ENCODE data around the gene C22orf23.

The C22orf23 gene

GRCh38 chr22:37927637-37927936 lies 25.8 kb downstream of the C22orf23 start:
- POLR2A ChIA-PET, result no interaction called here
- DNase-seq (ENCODE audit: extremely low spot score), result no peak
- no peak for TF ChIP-seq CTCF (IDR thresholded peaks at IDR 0.05; ENCODE audit: control extremely low read depth, extremely low read depth, low read depth, missing control alignments)
- CTCF ChIA-PET, result interaction anchor here (1.2 to 1.6 kb wide), 2 partner anchors 22 to 38 kb away, joined by 4 read pairs; partner anchors contain the start of gene MICALL1

- ChIA-PET POLR2A (no interaction called here), CTCF (interaction anchor here (1.0 to 1.6 kb wide), 3 partner anchors 11 to 38 kb away, joined by 4 read pairs; partner anchors contain the start of gene MICALL1)
- no peak for DNase-seq (ENCODE audit: extremely low spot score)
- TF ChIP-seq CTCF (IDR thresholded peaks at IDR 0.05; ENCODE audit: control extremely low read depth, extremely low read depth, low read depth, missing control alignments), result no peak
Measured at GRCh38 chr22:37926771-37927636, 26.4 kb downstream of the C22orf23 start.

GRCh38 chr22:37926358-37926757 lies 27.0 kb downstream of the C22orf23 start:
- no peak for TF ChIP-seq CTCF (IDR thresholded peaks at IDR 0.05; ENCODE audit: control extremely low read depth, extremely low read depth, low read depth, missing control alignments)
- ChIA-PET POLR2A (no interaction called here), CTCF (interaction anchor here (0.9 to 1.6 kb wide), 4 partner anchors 12 to 320 kb away, joined by 3 to 4 read pairs (median 4); no protein-coding TSS in a partner anchor)
- DNase-seq (ENCODE audit: extremely low spot score), result no peak

GRCh38 chr22:37925767-37926166 lies 27.6 kb downstream of the C22orf23 start:
- TF ChIP-seq CTCF (IDR thresholded peaks at IDR 0.05; ENCODE audit: control extremely low read depth, extremely low read depth, low read depth, missing control alignments), result no peak
- DNase-seq (ENCODE audit: extremely low spot score), result no peak
- CTCF ChIA-PET, result interaction anchor here (0.9 to 1.1 kb wide), 3 partner anchors 12 to 319 kb away, joined by 3 to 4 read pairs (median 3); no protein-coding TSS in a partner anchor
- POLR2A ChIA-PET, result no interaction called here

GRCh38 chr22:37925330-37925729 lies 28.1 kb downstream of the C22orf23 start:
- ChIA-PET POLR2A (no interaction called here), CTCF (interaction anchor here (1.1 kb wide), 1 partner anchor 319 kb away, joined by 3 read pairs; no protein-coding TSS in a partner anchor)
- no peak for DNase-seq (ENCODE audit: extremely low spot score)
- TF ChIP-seq CTCF (IDR thresholded peaks at IDR 0.05; ENCODE audit: control extremely low read depth, extremely low read depth, low read depth, missing control alignments), result no peak

- ChIA-PET CTCF (no interaction called here), POLR2A (no interaction called here)
- no peak for TF ChIP-seq CTCF (IDR thresholded peaks at IDR 0.05; ENCODE audit: control extremely low read depth, extremely low read depth, low read depth, missing control alignments)
- DNase-seq (ENCODE audit: extremely low spot score), result no peak
Measured at GRCh38 chr22:37924386-37925065, 28.9 kb downstream of the C22orf23 start.
